GM18909 (cell line): ENCODE measurements around the gene FBXL16.
"Not testable (repeated sequence)": the region's sequence is repeated elsewhere in the genome, so short reads cannot be mapped to it uniquely, and the experiment has no call there.

ENCODE experiments used
- ATAC-seq: cut with Tn5 transposase; IDR thresholded peaks from one replicate; pipeline ENCODE4 v1.9.1; 2021; ENCODE audit warnings: mild to moderate bottlenecking; ENCODE audit not compliant: unreplicated experiment, poor library complexity

The FBXL16 gene

GRCh38 chr16:724188-725040 is 18.8 kb upstream of the FBXL16 start:
- no peak for ATAC-seq

- no peak for ATAC-seq
Measured at GRCh38 chr16:723695-724094, 18.1 kb upstream of the FBXL16 start.

GRCh38 chr16:722835-723633 is 17.4 kb upstream of the FBXL16 start:
- no peak for ATAC-seq

GRCh38 chr16:721765-722540 is 16.4 kb upstream of the FBXL16 start:
- no peak for ATAC-seq

GRCh38 chr16:720990-721764 is 15.6 kb upstream of the FBXL16 start, which contains the start of gene ANTKMT:
TSS of gene ANTKMT (plus strand) at chr16:721146. CDS start at chr16:721275, 129 bp downstream.
- peak; percentile 70 for ATAC-seq

GRCh38 chr16:720447-720989 is 14.9 kb upstream of the FBXL16 start:
- peak; percentile 24 for ATAC-seq

GRCh38 chr16:719815-720446 is 14.3 kb upstream of the FBXL16 start:
- peak; percentile 6 for ATAC-seq

- ATAC-seq, result no peak
Measured at GRCh38 chr16:718922-719321, 13.3 kb upstream of the FBXL16 start.

GRCh38 chr16:718389-718788 is 12.8 kb upstream of the FBXL16 start:
- ATAC-seq, result no peak

GRCh38 chr16:717450-718245 is 12.0 kb upstream of the FBXL16 start:
- ATAC-seq, result no peak

GRCh38 chr16:716768-717325 is 11.2 kb upstream of the FBXL16 start:
- ATAC-seq, result no peak

GRCh38 chr16:716200-716568 is 10.6 kb upstream of the FBXL16 start:
- no peak for ATAC-seq

GRCh38 chr16:715477-716199 is 10.0 kb upstream of the FBXL16 start:
- ATAC-seq, result peak; percentile 17

GRCh38 chr16:714558-715476 is 9.2 kb upstream of the FBXL16 start, which contains the start of gene METRN:
TSS of gene METRN (plus strand) at chr16:715118. CDS start at chr16:715290, 172 bp downstream.
- ATAC-seq, result peak; percentile 79

- ATAC-seq, result no peak
Measured at GRCh38 chr16:714079-714478, 8.5 kb upstream of the FBXL16 start.

- ATAC-seq, result not testable (repeated sequence)
Measured at GRCh38 chr16:712740-713250, 7.2 kb upstream of the FBXL16 start.
